Heart left ventricle (tissue), 16 donors: ENCODE data around the gene AHCYL2. TPM values are rescaled to one million over a fixed set of nuclear protein-coding genes. Genes with fewer than 3 reads are reported as not detected.

ENCODE experiments used
- ATAC-seq, 4 donors: fragments of 200-7000 bp; cut with Tn5 transposase; one replicate each; pipeline ENCODE4 v1.9.1; 2020 to 2022; ENCODE audit warnings: moderate library complexity in 4 of 4, mild to moderate bottlenecking in 3 of 4, moderate number of reproducible peaks in 1 of 4
- DNase-seq, 5 donors: peaks; one replicate each; pipeline ENCODE4 v3.0.0-alpha.2; 2020
- H3K27ac ChIP-seq, 12 donors: fragments of 200-600 bp; sonication (generic) in 4 of 12; one replicate each; pipeline versions ENCODE4 v1.5.0 to v1.8.0; 2016 to 2022; ENCODE audit warnings: mild to moderate bottlenecking in 2 of 12
- H3K27me3 ChIP-seq, 9 donors: fragments of 200-600 bp; sonication (generic) in 2 of 9; one replicate each; pipeline versions ENCODE4 v1.5.1 to v1.8.0; 2016 to 2022; ENCODE audit warnings: mild to moderate bottlenecking in 3 of 9
- H3K36me3 ChIP-seq, 9 donors: fragments of 200-600 bp; sonication (generic) in 2 of 9; one replicate each; pipeline versions ENCODE4 v1.5.0 to v1.8.0; 2018 to 2022; ENCODE audit warnings: mild to moderate bottlenecking in 2 of 9
- H3K4me1 ChIP-seq, 12 donors: fragments of 200-600 bp; sonication (generic) in 4 of 12; one replicate each; pipeline versions ENCODE4 v1.5.0 to v1.8.0; 2016 to 2022; ENCODE audit warnings: mild to moderate bottlenecking in 3 of 12
- H3K4me3 ChIP-seq, 12 donors: fragments of 200-600 bp; sonication (generic) in 4 of 12; one replicate each; pipeline versions ENCODE4 v1.5.0 to v1.8.0; 2017 to 2022; ENCODE audit warnings: mild to moderate bottlenecking in 9 of 12, moderate library complexity in 4 of 12
- H3K9me3 ChIP-seq, 12 donors: fragments of 200-600 bp; sonication (generic) in 4 of 12; one replicate each; pipeline versions ENCODE4 v1.5.0 to v1.8.0; 2016 to 2022; ENCODE audit warnings: mild to moderate bottlenecking in 1 of 12
- CTCF ChIP-seq, 12 donors: fragments of 200-600 bp; sonication (generic) in 4 of 12; IDR thresholded peaks; one replicate each; pipeline versions ENCODE4 v1.5.0 to v1.8.0; 2018 to 2022; ENCODE audit warnings: antibody characterized with exemption in 12 of 12, mild to moderate bottlenecking in 5 of 12
- POLR2A ChIP-seq, 2 donors: fragments of 450-650 bp; IDR thresholded peaks; one replicate each; pipeline ENCODE4 v1.6.1; 2017; ENCODE audit warnings: antibody characterized with exemption in 2 of 2, mild to moderate bottlenecking in 2 of 2, moderate library complexity in 2 of 2
- WGBS, 4 donors: extraction: QIAGEN DNeasy Blood & Tissue Kit in 2 of 4; methylation state at CpG; one replicate each; pipeline versions ENCODE4 v1.1.5 to v1.1.7; 2013 to 2018; 5-methylcytosine and 5-hydroxymethylcytosine counted together
- intact Hi-C, 10 donors: fragments of 100-400 bp; cut with DNase I; formaldehyde crosslinking; loops; one replicate each; pipeline versions ENCODE4 v1.11.1 to v1.14.2; 2022
- polyA plus RNA-seq, 2 donors: library from polyadenylated mRNA; stranded (reverse); fragments of 200-250 nt; gene quantifications; one replicate each; pipeline ENCODE4 v1.2.3, GENCODE V29; 2013
- total RNA-seq, 9 donors: library from RNA; depleted of rRNA in 2 of 9; stranded (reverse); fragments of >200 nt in 2 of 9; fragmentation: NEBNext Ultra II Directional in 3 of 9; extraction: Animal tissue kit (Norgen Biotek cat#: 25700) in 3 of 9; gene quantifications; one replicate each; pipeline versions ENCODE4 v1.1.0 to v1.2.4, GENCODE V29; 2016 to 2023
- donor health status: ischemic (EF 13 %, LVEDD 7.1; RV severe dilation, severe dysfunction).
- donor health status: healthy with polysubstance abuse.
- donor health status: DM: no; HTN: yes; CAD: no.
- donor health status: DM: no; HTN: no; CAD: no.
- donor health status: ischemic (EF 25% LVEDD 6.9; RV normal size, moderate dysfunction).
- donor health status: ischemic (EF 25% LVEDD 5.7; RV mildly dilated, moderate dysfunction).
- donor health status: healthy.
- donor health status: DM: yes; HTN: yes; CAD: no.
- donor health status: ischemic (EF 35%, LVEDD 5.7; RV mildly dilated, moderate dysfunction).
- donor health status: nonischemic (EF 11% LVEDD 7.7; RV severe dilation, severe dysfunction).
- donor health status: DM: yes; HTN: yes; CAD: no.
- donor health status: PGD.
- donor health status: ischemic (EF 29% LVEDD 5.4; RV normal size, mild dysfunction).
- donor health status: nonischemic (EF 23%, LVEDD 6.1; RV moderate dilation, normal function).

The AHCYL2 gene
- total and polyA plus RNA-seq, 11 donors: 1.3 to 7.6 (median 6.2) TPM

- Histone ChIP-seq H3K9me3 (no peaks in the 10 kb centered on the region), H3K4me1 (peaks cover 0 to 14% (median 5%) of the 10 kb centered on the region in 12 donors), H3K27ac (no peak overlapping the region), H3K27me3 (no peaks in the 10 kb centered on the region), H3K4me3 (no peak overlapping the region), H3K36me3 (no peaks in the 10 kb centered on the region)
- TF ChIP-seq CTCF (IDR thresholded peaks at IDR 0.05) (no peak), POLR2A (IDR thresholded peaks at IDR 0.05) (no peak)
- WGBS, 4 donors: 43 to 70% (median 53%) methylated on average over 5 of the region's 5 CpGs
- ATAC-seq (no peak), DNase-seq (no peak)
- intact Hi-C loops: loop anchor here in 2 of 10 donors (2.0 to 10.0 kb wide), 2 partner anchors 96 to 444 kb away; no protein-coding TSS in a partner anchor
These were observed 146.0 kb downstream of the AHCYL2 start for GRCh38 chr7:129370812-129371211.

GRCh38 chr7:129371487-129371886 is 146.7 kb downstream of the AHCYL2 start:
- Histone ChIP-seq H3K9me3 (no peaks in the 10 kb centered on the region), H3K27ac (no peak overlapping the region), H3K27me3 (no peaks in the 10 kb centered on the region), H3K4me1 (peaks cover 0 to 14% (median 5%) of the 10 kb centered on the region in 12 donors), H3K36me3 (no peaks in the 10 kb centered on the region), H3K4me3 (no peak overlapping the region)
- WGBS, 4 donors: 82 to 86% (median 83%) methylated on average over 3 of the region's 3 CpGs
- DNase-seq (no peak), ATAC-seq (no peak)
- intact Hi-C loops: loop anchor here in 2 of 10 donors (2.0 to 10.0 kb wide), 2 partner anchors 95 to 443 kb away; no protein-coding TSS in a partner anchor
- TF ChIP-seq POLR2A (IDR thresholded peaks at IDR 0.05) (no peak), CTCF (IDR thresholded peaks at IDR 0.05) (no peak)

- no peak overlapping the region for H3K27ac ChIP-seq
- intact Hi-C loops: loop anchor here in 2 of 10 donors (2.0 to 10.0 kb wide), 2 partner anchors 93 to 441 kb away; no protein-coding TSS in a partner anchor
- WGBS, 4 donors: 94 to 98% (median 96%) methylated on average over 3 of the region's 3 CpGs
These were observed 149.0 kb downstream of the AHCYL2 start for GRCh38 chr7:129373651-129374428.

More at GRCh38 chr7:129373651-129374428, 149.0 kb downstream of the AHCYL2 start:
- no peak for DNase-seq
- Histone ChIP-seq H3K27me3 (no peaks in the 10 kb centered on the region), H3K36me3 (no peaks in the 10 kb centered on the region), H3K9me3 (no peaks in the 10 kb centered on the region), H3K4me1 (peaks cover 0 to 8% (median 0%) of the 10 kb centered on the region in 12 donors), H3K4me3 (no peak overlapping the region)
- no peak for ATAC-seq
- TF ChIP-seq POLR2A (IDR thresholded peaks at IDR 0.05): no peak
- TF ChIP-seq CTCF (IDR thresholded peaks at IDR 0.05): no peak
